NCI-H1105 (cell line): ENCODE measurements around the gene GFOD1.

Source experiments
- DNase-seq: peaks from one replicate; lab custom pipeline; 2025; lab: John Stamatoyannopoulos, UW

GFOD1 gene

DNA sequence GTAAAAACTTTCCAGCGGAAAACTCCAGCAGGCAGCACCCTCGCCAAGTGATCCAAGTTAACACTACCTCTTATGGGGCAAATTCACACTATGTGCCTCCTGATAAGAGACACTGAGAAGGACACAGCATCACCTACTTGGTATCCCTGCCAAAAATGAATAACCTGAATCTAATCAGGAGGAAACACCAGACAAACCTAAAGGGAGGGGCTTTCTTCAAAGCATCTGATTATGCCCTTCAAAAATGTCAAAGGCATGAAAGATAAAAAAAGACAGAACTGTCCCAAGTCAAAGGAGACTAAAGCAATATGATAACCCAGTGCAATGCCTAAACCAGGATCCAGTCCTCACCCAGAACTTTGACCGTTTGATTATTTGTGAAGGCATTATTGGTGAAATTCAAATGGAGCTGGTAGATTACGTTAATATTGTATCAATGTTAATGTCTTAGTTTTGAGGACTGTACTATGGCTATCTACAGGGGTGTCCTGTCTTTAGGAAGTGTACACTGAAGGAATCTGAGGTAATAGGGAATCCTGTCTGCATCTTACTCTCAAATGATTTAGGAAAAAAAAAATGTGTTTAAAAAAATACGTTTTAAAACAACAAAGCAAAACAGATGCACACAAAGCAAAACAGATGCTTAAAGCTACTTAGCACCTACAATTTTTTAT lies 167.4 kb downstream of the GFOD1 start:
- DNase-seq = no peak

DNA sequence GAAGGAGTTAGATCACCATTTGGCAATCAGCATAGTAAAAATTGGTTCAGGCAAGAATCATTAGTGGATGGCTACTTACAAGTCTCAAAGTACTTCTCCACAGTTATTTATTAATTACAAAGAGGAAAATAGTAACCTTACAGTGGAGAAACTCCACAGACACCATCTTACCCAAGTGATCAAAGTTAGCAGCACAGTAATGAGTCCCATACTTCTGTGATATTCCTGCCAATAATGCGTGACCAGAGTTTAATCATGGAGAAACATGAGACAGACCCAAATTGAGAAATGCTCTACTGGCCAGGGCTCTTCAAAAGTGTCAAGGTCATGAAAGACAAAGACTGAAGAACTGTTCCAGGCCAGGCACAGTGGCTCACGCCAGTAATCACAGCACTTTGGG lies 168.6 kb downstream of the GFOD1 start:
- no peak for DNase-seq

DNA sequence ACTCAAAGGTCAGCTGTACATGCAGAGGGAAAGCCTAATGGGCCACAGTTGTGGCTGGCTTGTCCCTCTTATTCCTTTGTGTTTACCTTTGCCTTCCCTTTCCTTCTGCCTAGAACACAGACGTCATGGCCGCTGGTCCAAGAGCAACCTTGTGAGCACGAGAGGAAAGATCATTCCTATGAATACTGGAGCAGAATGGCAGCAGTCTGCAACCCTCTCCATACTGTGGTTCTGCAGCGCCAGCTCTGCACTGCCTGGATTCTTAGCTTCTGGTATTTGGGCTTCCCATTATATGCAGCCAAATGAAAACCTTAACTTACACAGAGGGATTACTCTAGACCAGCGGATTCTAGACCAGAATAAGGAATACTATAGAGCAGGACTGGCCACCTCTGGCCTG lies 171.5 kb downstream of the GFOD1 start:
- DNase-seq = no peak

DNA sequence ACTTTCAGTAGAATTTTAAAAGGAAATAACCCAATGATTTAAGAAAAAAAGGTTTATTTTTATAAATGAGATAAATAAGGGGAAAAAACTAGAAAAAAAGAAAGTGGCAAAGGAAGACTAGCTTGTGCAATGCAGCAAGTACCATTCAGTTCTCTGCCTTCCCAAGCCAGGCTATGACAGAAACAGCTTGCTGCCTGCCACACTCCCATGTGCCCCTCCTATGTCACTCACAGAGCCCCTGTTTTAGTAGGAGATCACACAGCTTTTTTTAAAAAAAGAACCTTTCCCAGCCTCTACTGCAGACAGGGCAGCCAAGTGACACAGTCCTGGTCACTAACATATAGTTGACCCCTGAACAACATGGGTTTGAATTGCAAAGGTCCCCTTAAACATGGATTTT lies 172.6 kb downstream of the GFOD1 start:
- DNase-seq = no peak

DNA sequence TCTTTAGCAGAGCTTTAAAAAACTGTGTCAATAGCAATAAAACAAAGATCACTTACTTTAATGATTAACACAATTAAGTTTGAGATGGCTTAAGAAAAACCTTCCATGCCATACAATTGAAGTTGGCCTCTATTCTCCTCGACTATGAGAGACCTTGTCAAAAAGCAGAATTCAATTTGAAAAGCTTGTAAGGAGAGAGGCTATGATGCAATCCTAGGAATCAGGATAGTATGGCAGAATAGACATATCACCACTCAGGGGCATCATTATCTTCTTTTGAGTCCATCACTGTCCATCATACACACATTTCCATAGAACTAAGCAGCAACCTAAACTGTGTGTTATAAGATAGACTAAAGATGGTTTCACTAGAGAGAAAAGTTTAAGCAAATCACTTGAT lies 176.2 kb downstream of the GFOD1 start:
- DNase-seq = no peak

DNA sequence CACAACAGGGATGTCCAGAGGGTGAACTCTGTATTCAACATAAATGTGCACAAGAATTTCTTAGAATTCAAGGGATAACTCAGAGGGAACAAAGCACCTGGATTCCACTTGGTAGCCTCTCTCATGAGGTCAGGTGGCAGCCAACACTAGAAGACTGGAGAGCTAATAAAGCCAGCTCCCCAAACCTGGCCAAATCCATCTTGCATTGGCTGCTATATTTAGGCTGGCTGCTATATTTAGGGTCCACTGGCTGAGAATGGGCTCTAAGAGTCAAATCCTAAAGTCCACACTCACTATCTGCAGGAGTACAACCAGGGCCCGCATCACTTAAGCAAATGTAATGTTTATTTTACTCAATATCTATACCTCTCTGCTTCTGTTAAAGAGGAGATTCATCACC lies 179.1 kb downstream of the GFOD1 start:
- no peak for DNase-seq
